SKM-1 treated with dmso at 0.1 percent for 144 hours (cell line): ENCODE data around the gene MAMLD1.
"Not testable (repeated sequence)": the region's sequence is repeated elsewhere in the genome, so short reads cannot be mapped to it uniquely, and the experiment has no call there.

Source experiments
- DNase-seq: peaks from one replicate; lab custom pipeline; 2025; ENCODE audit not compliant: unreplicated experiment; lab: John Stamatoyannopoulos, UW

The MAMLD1 gene, protein sequence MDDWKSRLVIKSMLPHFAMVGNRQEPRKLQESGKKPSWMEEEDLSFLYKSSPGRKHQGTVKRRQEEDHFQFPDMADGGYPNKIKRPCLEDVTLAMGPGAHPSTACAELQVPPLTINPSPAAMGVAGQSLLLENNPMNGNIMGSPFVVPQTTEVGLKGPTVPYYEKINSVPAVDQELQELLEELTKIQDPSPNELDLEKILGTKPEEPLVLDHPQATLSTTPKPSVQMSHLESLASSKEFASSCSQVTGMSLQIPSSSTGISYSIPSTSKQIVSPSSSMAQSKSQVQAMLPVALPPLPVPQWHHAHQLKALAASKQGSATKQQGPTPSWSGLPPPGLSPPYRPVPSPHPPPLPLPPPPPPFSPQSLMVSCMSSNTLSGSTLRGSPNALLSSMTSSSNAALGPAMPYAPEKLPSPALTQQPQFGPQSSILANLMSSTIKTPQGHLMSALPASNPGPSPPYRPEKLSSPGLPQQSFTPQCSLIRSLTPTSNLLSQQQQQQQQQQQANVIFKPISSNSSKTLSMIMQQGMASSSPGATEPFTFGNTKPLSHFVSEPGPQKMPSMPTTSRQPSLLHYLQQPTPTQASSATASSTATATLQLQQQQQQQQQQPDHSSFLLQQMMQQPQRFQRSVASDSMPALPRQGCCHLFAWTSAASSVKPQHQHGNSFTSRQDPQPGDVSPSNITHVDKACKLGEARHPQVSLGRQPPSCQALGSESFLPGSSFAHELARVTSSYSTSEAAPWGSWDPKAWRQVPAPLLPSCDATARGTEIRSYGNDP

DNA sequence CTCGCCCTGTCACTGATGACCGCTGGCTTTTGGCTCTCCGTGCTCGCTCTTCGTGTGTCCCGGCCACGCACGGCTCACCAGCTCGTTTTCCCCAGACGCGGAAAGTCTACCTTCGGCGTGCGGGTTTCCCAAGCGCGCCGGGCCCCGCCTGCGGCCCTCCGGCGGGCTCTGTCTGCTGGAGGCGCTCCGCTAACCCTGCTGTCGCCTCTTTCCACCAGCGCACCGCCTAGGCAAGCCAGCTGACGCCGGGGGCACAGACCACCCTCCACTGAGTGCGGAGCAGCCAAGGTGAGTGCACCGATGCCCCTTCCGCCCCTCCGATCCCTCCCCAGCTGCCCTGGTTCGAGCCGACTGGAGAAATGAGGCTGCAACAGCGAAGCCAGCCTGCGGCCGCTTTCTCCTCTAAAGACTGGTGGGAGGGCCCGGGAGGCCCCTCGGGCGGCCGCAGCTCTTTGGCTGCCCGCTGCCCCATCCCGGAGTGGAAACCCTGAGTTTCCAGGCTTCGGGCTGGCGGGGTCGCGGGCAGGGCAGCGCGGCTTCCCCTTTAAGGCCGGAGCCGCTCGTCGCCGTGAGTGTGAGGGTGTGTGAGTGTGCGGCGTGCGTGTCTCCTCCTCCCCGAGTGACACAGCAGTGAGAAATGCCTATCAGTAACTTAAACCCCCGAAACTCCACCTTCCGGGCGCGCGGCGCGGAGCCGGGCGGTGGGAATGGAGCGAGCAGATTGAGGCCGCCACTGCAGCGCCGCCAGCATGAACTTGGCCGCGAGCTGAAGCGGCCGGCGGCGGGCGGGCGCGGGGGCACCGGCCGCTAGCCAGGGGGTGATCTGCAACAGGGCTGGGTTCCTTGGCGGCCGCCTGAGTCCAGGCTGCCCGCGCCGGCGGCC, at the start of gene MAMLD1:
MAMLD1 (plus strand) TSS at position 719 of the 883 bp plus-strand sequence. CDS start 82,200 bp downstream, outside the sequence.
- DNase-seq, result peak; percentile 10

DNA sequence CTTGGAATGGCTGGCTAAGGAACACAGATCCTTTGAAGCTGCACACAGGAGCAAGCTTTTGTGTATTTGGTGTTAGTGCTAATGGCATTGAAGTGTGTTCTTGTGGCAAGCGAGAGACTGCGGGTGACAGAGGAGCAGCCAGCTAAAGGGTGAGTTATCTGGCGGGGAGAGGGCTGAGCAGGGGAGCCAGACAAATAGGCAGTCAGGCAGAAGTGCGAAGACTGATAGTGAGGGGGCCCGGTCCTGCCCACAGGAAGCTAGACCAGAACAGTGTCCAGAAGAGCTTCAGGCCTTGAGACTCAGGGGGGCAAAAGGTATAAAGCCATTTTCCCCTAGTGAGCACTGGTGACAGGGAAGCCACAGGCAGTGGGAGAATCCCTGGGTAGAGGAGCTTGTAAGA, 49.6 kb upstream of the MAMLD1 start:
- DNase-seq, result no peak

DNA sequence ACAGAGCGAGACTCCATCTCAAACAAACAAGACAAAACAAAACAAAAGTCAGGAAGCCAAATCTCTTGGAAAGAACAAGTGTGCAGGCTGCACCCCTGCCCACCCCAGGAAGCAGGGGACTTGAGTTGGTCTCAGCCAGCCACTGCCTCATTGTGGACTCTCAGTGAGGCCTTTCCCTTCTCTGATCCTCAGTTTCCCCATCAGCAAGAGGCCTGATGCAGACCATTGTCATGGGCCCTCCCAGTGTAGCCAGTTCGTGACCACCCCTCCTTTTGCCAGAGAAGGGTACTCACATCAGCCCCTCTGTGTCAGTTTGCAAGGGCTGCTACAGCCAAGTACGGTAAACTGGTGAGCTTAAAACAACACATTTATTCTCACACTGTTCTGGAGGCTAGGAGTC, 48.9 kb upstream of the MAMLD1 start:
- DNase-seq, result no peak

DNA sequence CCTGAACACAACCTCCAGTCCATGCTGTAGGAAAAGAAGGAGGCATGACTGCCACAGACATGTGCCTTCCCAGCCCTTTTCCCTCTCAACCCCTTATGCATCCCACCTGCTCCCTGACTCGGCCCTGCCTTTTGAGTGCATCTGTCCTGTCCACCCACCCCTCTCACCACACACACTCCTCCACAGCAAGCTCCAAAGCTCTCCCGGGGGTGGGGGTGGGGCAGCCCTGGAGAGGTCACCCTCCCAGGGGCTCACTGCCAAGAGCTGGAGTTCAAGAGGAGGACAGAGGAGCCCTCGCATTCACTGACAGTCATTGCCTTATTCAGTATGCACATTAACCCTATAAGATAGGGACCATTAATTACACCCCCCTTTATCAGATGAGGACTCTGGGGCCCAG, 46.6 kb upstream of the MAMLD1 start:
- DNase-seq, result no peak

DNA sequence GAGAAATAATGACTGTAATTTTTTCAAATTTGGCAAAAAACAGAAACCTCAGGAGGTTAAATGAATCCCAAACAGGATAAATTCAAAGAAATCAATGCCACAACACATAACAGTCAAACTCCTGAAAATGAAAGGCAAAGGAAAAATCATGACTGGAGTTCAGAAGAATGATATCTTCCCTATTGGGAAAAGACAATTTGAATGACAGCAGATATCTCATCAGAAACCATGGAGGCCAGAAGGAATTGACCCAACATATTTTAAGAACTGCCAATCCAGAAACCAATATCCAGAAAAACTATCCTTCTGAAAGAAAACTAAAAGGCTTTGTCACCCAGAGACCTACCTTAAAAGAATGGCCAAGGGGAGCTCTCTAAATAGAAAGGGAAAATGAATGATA, 40.1 kb upstream of the MAMLD1 start:
- DNase-seq, result no peak

DNA sequence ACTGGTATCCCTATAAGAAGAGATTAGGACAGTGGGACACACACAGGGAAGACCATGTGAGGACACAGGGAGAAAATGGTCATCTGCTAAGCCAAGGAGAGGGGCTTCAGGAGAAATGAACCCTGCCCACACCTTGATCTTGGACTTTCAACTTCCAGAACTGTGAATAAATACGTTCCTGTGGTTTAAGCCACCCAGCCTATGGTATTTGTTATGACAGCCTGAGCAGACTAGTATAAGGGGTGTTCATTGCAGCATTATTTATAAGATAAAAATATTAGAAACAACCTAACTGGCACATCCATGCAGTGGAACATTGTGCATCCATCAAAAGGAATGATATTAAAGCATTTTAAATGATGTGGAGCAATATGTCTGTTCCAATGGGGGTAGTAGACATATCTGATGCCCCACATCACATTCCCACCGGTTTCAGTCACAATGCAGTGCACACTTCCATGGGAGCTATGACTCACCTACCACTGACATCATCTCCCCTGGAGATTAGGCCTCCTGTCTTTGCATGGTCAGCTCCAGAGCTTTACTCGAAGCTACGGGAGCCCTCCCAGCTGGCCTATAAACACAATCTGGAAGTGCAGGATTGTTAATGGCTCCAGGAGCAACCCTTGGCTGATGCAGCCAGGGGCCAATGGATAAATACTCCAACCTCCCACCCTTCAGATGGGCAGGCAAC, 38.9 kb upstream of the MAMLD1 start:
- no peak for DNase-seq

DNA sequence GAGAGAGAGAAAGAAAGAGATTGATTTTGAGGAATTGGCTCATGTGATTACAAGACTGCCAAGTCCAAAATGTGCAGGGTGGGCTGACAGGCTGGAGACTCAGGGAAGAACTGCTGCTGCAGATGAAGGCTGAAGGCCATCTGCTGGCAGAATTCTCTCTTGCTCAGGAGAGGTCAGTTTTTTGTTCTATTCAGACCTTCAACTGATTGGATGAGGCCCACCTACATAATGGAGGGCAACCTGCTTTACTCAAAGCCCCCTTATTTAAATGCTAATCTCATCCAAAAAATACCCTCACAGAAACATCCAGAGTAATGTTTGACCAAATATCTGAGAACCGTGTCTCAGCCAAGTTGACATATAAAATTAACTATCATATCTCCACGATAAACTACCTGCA, 38.2 kb upstream of the MAMLD1 start:
- DNase-seq, result no peak

DNA sequence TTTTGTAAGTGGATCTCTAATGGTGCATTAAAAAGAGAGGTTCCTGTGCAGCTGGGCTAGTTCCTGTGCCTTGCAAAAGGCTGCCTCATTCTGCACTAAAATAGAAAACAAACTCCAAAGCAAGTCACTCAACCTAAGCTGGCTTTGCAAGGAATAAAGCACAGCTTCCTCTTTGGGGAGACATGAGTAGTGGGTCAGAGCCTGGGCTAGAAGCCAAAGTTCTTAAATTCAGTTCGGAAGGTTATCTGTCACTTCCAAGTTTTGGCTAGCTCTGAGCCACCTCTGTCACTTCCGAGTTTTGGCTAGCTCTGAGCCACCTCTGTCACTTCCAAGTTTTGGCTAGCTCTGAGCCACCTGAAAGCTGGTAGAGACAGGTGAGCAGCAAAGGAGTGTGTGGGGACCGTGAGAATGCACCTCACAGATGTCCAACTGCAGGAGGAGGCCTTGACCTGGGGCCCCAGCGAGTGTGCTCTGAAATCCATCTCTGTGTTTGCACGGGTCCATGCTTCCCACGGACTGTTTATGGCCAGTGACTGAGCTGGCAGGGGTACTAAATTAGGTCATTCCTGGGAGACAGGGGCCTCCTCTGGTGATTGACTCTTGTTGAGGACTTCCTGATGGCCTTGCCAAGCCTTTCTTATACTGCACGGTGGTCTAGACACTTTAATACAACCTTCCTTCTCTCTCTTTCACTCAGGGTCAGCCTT, 36.4 kb upstream of the MAMLD1 start:
- DNase-seq, result no peak

DNA sequence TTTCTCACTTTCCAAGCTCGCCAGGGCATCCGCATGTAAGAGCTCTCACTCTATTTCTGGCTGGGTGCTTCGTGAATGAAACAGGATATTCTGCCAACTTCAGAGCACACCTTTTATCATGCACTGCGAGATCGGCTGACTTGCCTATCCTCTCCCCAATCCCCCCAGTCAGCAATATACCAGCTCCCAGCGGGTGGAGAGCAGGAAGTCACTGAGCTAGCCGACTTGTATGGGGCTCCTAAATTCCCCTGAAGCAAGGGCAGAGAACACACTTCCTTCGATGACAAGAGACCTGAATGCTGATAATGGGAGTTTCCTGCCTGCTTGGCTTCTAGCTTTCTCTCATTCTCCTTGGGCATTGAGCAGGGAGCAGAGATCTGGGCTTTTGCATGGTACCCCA, 33.8 kb upstream of the MAMLD1 start:
- no peak for DNase-seq

DNA sequence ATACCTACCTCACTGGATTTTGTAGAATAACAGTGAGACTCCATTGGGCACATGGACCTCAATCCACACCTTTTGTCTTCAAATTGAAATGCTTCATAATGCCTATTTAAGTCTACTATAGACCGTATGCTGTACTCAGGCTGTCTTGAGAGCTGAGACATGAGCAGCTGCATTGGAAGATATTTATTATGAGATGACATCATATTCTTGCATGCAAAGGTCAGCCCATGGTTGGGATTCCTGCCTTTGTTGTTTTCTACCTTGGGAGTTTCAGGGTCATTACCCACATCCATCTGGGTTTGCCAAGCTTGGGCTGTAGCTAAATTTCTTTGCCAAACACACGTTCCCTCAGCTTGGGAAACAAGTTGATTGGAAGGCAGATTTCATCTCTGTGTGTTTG, 33.2 kb upstream of the MAMLD1 start:
- DNase-seq, result no peak

DNA sequence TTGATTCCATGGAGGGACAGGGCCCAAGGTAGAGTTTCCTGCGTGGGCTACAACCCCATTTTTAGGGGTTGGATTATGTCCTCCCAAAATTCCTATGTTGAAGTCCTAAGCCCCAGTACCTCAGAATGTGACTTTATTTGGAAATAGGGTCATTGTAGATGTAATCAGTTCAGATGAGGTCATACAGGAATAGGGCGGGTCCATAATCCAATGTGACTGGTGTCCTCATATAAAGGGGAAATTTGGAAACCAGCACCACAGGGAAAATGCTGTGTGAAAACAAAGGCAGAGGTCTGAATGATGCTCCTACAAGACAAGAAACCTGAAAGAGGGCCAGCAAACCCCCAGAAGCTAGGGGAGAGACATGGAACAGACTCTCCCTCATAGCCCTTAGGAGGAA, 31.1 kb upstream of the MAMLD1 start:
- no peak for DNase-seq

DNA sequence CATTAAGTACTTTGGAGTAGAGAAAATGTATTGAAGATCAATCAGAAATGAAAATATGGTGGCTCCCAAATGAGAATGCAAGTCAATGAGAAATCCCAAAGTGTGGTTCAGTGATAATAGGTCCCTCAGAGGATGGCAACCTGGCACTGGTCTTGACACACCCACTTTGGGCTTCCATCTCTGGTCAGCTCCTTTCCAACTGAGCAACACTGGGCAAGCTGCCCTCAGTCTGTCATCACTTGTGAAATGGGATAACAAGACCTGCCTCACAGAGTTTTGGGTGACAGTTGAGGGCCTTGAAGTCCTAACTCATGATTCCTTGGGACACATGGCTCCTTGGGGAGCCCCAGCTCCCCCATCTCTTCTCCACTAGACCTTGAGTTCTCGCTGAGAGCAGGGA, 29.0 kb upstream of the MAMLD1 start:
- DNase-seq, result no peak

DNA sequence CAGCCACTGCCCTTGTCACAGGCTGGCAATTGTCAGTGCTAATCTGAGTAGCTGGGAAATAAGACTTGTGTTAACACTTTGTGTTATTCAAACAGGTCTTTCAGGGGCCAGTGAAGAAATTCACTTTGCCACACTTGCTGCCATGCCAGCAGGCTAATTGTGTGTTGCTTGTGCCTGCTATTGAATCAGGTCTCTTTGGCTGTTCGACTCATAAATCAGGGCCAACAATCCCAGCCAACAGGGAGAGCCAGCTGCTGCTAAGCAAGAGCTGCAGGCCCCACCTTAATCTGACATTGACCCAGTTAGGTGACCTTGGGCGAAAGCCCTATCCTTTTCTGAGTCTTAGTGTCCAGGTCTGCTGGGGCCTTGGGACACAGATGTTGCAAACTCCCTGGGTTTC, 28.1 kb upstream of the MAMLD1 start:
- DNase-seq, result no peak

DNA sequence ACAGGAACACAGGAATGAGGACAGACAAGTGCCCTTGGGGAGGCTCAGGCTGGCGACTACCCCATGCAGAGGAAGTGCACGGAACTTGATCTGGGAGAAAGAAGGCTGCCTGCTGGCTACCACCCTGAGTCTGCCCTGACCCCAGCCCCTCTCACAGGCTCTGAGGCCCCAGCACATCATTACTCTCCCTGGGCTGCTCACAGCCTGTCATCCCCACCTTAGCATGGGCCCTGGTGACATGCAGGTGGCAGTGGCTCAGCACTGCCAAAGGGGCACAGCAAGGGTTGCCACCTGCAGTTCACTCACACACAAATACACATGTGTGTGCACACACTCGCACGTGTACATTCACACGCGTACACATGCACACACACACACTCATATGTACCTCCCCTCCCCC, 26.1 kb upstream of the MAMLD1 start:
- DNase-seq, result no peak

DNA sequence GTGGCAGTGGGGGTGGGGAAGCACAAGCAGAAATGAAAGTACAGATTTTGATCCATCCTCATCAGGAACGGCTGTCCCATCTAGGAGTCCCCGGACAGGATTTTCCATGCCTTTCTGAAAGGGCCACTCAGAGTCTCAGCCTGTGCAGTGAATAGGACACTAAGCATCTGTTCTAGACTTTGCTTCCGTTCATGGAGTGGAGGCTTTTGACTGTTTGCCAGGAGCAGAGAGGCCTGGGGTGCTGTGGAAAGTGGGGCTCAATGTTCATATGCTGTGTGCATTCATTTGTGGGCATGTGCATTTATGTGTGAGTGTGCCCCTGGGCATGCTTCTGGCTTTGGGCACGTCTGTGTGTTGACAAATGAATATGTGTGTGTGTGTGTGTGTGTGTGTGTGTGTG, 25.6 kb upstream of the MAMLD1 start:
- no peak for DNase-seq

DNA sequence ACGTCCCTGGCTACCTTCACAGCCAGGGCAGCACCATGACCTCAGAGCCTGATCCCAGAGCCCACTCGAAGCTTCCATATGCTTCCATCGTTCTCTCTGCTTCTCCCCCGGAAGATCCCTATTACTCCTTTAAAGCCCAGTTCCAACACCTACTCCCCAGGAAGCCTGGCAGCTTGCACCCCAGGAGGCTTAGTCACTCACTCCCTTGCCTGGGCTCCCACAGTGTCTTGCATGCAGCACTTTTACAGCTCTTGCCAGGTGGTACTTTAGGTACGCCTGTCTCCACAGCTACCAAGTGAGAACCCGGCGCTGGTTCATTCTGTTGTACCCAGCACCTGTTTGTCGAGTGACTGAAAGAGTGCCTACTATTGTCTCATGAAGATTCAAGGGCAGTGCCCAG, 24.5 kb upstream of the MAMLD1 start:
- DNase-seq, result no peak

DNA sequence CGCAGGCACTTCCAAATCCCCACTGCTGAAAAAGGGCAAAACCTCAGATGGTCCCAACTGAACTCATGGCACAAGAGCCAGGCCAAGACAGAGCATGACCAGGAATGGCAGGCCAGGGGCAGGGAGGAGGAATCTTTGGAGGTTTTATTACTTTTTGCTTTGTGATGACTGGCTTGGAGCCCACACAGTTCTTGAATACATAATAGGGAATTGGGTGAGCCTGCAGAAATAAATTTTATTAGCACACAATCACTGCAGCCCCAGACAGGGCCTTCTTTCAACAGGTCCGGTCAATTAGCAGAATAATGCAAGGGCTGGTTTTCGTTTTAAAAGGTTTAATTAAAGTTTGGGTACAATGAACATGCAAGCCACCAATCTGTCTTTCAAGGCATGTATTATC, 23.4 kb upstream of the MAMLD1 start:
- DNase-seq, result no peak

DNA sequence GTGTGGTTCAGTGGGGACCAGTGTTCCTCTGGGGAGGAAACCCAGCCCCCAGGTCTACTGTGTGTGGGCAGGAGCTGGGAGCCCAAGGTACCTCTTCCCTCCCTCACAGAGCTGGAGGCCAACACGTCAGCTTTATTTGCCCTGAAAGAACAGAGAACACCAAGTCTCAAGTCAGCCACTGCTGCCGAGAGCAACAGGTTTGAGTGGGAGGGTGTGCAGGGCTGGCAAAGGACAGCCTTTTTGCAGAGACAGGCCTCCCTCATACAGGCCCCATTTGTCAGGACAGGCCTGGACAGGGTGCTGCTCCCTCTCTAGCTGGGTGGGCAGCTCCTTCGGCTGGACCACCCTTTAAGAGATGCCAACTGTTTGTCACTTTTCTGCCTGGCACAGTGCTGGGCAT, 22.8 kb upstream of the MAMLD1 start:
- DNase-seq, result not testable (repeated sequence)

DNA sequence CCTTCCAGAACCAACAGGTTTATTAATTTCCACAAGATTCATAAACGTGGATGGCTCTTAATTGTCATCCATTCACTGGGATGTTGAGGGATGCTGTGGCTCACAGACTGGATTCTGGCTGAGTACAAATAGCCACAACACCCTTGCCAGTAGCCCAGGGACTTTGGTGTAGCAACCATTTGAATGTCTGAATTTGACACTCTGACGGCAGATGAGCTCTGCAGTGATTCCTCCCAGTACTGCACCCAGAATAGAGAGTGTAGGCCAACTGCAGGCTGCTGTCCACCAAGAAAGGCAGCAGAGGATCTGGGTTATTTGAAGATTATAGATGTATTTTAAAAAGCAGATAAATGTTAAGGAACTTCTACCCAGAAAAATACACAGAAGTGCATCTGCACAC, 15.6 kb upstream of the MAMLD1 start:
- no peak for DNase-seq

DNA sequence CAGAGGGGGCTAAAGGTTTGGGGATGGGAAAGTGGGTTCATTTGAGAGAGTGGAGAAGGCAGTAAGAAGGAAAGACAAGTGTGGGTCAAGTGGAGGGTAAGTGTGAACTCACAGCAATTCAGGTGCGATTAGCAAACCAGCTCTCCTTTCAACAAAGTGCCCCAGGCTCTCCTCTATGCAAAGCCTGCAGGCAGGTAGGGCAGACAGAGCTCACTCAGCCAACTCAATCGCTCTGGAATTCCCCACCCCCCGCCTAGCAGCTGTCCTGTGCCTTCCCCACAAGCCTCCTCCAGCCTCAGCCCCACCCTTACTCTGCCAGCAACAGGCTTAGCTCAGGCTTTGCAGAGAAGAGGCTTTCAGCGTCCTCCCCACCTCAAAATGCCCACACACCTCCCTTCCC, 14.8 kb upstream of the MAMLD1 start:
- no peak for DNase-seq
